Activated T-helper 1 cell treated with anti-CD3 and anti-CD28 coated beads, Interleukin-12 subunit alpha, Interleukin-12 subunit beta, Interleukin-2, Interleukin-4 antibody, amounts not matched to agents 30 ng/mL and 10 ng/mL and 1 ng/mL, durations not matched to agents 14 hours and 24 hours and 36 hours (primary cell): ENCODE results near the gene MED31. TPM values are rescaled to one million over a fixed set of nuclear protein-coding genes. Genes with fewer than 3 reads are reported as not detected.

Source experiments
- total RNA-seq: library from RNA; stranded (reverse); gene quantifications from 2 replicates; pipeline ENCODE4 v1.2.3, GENCODE V29; 2022

Gene MED31
- total RNA-seq, 1 donor from 2014 or later, result 24.3 TPM

Other genes starting within 250 kb of the MED31 start
- gene AIPL1, start 216.5 kb downstream of the MED31 start, total RNA-seq, result not detected in 2 replicates
- 6.8 and 8.0 TPM in 2 replicates for gene PIMREG, start 207.2 kb downstream of the MED31 start, total RNA-seq
- gene PITPNM3, start 95.0 kb downstream of the MED31 start, total RNA-seq, result 0.65 and 0.81 TPM in 2 replicates
- gene KIAA0753, start 10.9 kb downstream of the MED31 start, total RNA-seq, result 18.2 and 22.2 TPM in 2 replicates
- gene TXNDC17, start 10.5 kb downstream of the MED31 start, total RNA-seq, result 94.0 and 95.2 TPM in 2 replicates
- 1.6 and 1.7 TPM in 2 replicates for gene C17orf100, start 157 bp upstream of the MED31 start, total RNA-seq
- gene SLC13A5, start 61.8 kb upstream of the MED31 start, total RNA-seq, result not detected in 2 replicates
- 41.7 and 45.7 TPM in 2 replicates for gene XAF1, start 104.4 kb upstream of the MED31 start, total RNA-seq
- 0.29 TPM in 1 of 2 replicates, not detected in the other for gene FBXO39, start 124.6 kb upstream of the MED31 start, total RNA-seq
- not detected in 2 replicates for gene TEKT1, start 180.1 kb upstream of the MED31 start, total RNA-seq